Rectal smooth muscle tissue (tissue), 1 donor: ENCODE measurements around the gene DDX19B.

Source experiments
- H3K27ac ChIP-seq: one replicate; pipeline ENCODE4 v1.7.0; 2013; ENCODE audit warnings: low read depth, low read length, inconsistent platforms
- H3K27me3 ChIP-seq: one replicate; pipeline ENCODE4 v1.7.0; 2013; ENCODE audit warnings: low read length; ENCODE audit not compliant: control insufficient read depth, insufficient read depth
- H3K36me3 ChIP-seq: one replicate; pipeline ENCODE4 v1.7.0; 2013; ENCODE audit warnings: low read length; ENCODE audit not compliant: control insufficient read depth, insufficient read depth
- H3K4me1 ChIP-seq: one replicate; pipeline ENCODE4 v1.7.0; 2013; ENCODE audit warnings: low read length; ENCODE audit not compliant: control insufficient read depth, insufficient read depth
- H3K4me3 ChIP-seq: one replicate; pipeline ENCODE4 v1.7.0; 2013; ENCODE audit warnings: low read length
- H3K9ac ChIP-seq: one replicate; pipeline ENCODE4 v1.7.0; 2013; ENCODE audit warnings: low read length

DDX19B gene

DNA sequence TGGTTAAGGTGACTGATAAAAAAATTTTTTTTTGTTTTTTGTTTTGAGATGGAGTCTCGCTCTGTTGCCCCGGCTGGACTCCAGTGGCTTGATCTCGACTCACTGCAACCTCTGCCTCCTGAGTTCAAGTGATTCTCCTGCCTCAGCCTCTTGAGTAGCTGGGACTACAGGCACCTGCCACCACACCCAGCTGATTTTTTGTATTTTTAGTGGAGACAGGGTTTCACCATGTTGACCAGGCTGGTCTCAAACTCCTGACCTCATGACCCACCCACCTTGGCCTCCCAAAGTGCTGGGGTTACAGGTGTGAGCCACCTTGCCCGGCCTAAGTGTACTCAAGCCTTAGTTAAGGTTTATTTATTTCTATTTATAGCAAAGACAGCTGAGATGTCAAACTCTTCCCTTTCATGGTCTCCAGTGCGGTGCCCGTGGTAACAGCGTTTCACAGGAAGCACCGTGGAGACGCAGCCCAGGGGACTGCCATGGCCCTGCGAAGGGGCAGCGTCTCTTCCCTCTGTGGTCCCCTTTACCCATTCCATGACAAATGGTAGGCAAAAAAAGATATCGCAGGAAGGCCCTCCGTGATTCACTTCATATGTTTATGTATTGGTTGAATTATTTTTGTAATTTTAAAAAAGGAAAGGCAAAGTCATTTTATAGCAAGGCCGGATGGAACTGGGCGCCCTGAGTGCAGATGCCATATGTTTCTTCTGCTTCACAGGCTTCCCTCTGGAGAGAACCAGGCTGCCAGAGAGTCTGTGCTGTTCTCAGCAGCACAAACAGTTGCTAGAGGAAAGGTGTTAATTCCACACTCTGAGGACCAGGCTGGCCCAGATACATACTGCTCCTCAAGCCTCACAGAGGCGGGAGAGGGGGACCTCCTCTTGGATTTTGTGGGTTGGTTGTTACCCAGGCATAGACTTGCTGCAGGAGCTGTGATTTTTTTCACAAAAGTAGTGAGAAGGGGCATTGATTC is 76.9 kb downstream of the DDX19B start:
- H3K4me1 ChIP-seq, result peaks cover 2% of the 10 kb centered on the region
- no peak overlapping the region for H3K4me3 ChIP-seq
- H3K9ac ChIP-seq, result no peak overlapping the region
- no peaks in the 10 kb centered on the region for H3K27me3 ChIP-seq
- no peak overlapping the region for H3K27ac ChIP-seq
- H3K36me3 ChIP-seq, result peaks cover 16% of the 10 kb centered on the region

DNA sequence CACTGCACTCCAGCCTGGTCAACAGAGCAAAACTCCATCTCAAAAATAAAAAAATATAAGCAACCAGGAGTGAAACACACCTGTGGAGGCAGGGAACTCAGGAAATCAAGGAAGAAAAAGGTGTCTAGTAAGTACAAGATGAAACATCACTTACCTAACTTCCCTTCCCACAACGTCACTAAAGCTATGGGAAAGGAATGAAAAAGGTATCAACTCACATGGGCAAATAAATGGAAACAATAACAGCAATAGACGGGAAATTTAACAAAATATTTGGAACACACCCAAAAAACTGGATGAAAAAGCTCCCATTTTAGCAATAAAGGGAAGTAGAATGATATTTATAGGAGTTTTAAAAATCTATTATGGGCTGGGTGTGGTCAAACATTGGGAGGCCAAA is 78.8 kb downstream of the DDX19B start:
- no peak overlapping the region for H3K27ac ChIP-seq
- no peak overlapping the region for H3K4me3 ChIP-seq
- H3K27me3 ChIP-seq, result no peaks in the 10 kb centered on the region
- H3K36me3 ChIP-seq, result peaks cover 8% of the 10 kb centered on the region
- peaks cover 2% of the 10 kb centered on the region for H3K4me1 ChIP-seq
- H3K9ac ChIP-seq, result no peak overlapping the region

DNA sequence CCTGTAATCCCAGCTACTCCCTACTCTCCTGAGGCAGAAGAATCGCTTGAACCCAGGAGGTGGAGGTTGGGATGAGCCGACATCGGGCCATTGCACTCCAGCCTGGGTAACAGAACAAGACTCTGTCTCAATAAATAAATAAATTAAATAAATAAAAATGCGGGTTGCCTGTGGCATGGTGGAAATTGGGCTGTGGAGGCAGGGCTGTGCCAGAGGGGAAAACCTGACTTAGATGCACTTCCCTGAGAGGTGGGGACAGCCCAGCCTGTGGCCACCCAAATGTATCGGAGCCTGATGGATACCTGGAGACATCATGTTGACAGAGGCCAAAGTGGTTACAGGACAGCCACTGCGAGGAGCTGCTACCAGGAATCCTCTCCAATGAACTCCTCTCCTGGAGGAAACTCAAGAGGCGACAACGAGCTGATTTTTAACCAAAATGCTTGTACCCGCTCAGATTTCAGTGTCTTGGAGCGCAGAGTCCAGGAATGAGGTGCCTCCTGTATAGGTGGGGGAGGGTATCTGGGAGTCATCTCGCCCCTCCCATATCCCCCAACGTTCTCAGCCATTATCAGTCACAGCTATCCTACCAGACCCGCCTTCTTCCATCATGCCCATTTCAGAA is 80.0 kb downstream of the DDX19B start:
- Histone ChIP-seq H3K4me3 (no peak overlapping the region), H3K27me3 (no peaks in the 10 kb centered on the region), H3K27ac (no peak overlapping the region), H3K36me3 (peaks cover 4% of the 10 kb centered on the region), H3K9ac (no peak overlapping the region), H3K4me1 (peaks cover 2% of the 10 kb centered on the region)

DNA sequence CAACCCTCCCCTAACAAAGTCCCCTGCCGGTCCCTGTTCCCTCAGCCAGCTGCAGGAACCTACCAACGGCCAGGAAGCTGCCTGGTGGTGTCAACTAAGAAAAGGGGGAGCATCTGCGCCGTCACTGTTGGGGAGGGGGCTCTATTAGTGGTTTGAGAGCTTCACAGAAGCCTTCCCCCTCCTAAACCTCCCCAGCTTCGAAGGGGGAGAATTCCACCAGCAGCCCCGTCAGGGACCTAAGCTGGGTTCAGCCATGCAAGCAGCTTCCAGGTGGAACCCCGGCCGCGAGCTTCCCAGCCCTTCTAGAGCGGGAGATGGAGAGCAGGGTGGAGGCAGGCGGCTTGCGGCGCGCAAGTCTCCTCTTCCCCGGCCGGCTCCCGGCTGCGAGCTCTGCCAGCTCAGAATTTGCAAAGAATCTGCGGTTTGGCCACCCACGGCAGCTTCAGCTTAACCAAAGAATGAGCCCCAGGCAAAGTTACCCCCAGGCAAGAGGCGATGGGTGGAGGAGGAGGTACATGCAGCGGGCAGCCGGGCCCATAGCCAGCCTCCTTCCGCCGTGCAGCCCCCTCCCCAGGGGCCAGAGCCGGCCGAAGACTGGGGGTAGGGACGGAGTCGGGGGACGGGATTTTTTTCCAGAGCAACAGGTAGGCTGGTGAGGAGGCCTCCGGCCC is 81.4 kb downstream of the DDX19B start:
- Histone ChIP-seq H3K27ac (peak overlapping the region; percentile 53), H3K36me3 (peaks cover 2% of the 10 kb centered on the region), H3K4me3 (peak overlapping the region; percentile 66), H3K9ac (peak overlapping the region; percentile 29), H3K27me3 (no peaks in the 10 kb centered on the region), H3K4me1 (peaks cover 2% of the 10 kb centered on the region)

DNA sequence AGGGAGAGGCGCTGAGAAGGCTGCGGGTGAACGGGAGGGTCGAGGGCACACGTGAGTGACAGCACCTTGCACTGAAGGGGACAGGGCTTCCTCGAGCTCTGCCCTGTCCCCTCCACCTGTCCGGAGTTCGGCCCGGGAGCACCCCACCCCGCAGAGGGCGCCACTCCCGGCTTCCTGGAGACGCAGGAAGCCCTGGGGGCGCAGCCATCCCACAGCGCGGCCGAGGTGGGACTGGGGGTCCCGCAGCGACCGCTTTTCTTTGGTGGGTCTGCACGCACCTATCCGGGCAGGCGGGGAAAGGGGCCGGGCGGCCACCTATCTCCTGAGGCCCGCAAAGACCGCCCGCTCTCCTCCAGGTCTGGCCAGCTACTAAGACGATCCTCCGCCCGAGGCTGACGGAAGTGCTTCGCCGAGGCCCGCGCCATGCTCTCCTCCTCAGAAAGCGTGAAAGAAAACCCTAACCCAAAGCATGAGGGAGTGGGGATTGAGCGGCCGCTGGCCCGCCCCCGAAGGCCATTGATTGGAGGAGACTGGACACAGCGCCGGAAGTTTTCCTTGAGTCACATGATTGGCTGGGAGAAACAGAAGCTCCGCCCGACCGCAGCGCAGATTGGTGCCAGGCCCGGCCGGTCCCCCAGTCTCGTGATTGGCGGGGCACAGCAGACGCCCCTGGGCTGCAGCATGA is 82.1 kb downstream of the DDX19B start:
- Histone ChIP-seq H3K36me3 (peaks cover 2% of the 10 kb centered on the region), H3K27ac (peak overlapping the region; percentile 70), H3K27me3 (no peaks in the 10 kb centered on the region), H3K4me1 (peaks cover 2% of the 10 kb centered on the region), H3K9ac (peak overlapping the region; percentile 29), H3K4me3 (peak overlapping the region; percentile 89)

DNA sequence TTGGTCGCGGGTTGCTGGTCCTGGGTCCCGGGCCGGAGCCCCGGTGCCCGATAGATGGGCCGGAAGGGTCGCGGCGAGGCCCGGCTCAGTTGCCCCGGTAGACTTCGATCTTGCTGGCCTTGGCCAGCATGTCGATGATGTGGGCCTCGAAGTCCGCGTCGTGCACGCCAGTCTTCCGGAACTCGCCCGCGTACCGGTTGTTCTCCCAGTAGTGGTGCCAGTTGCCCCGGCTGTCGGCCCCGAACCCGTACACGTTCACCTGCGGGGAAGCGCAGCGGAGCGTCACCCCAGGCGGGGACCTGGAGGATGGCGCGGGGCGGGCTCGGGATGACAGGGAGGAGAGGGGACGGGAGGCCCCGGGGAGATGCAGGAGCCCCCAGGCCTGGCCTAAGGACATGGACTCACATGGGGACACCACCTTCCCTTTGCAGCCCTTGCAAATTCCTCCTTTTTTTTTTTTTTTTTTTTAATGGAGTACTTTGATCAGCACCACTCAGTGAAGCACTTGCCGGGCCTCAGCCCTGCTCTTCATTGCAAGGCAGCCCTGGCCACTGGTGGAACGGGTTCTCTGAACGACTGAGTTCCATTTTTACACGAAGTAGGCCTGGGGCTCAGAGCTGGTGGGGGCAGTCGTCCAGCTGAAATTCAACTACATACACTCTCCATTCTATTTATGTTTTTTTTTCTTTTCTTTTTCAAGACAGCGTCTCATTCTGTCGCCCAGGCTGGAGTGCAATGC is 82.8 kb downstream of the DDX19B start:
- no peak overlapping the region for H3K9ac ChIP-seq
- H3K27ac ChIP-seq, result peak overlapping the region; percentile 70
- no peaks in the 10 kb centered on the region for H3K36me3 ChIP-seq
- no peaks in the 10 kb centered on the region for H3K27me3 ChIP-seq
- H3K4me3 ChIP-seq, result peak overlapping the region; percentile 89
- peaks cover 2% of the 10 kb centered on the region for H3K4me1 ChIP-seq

DNA sequence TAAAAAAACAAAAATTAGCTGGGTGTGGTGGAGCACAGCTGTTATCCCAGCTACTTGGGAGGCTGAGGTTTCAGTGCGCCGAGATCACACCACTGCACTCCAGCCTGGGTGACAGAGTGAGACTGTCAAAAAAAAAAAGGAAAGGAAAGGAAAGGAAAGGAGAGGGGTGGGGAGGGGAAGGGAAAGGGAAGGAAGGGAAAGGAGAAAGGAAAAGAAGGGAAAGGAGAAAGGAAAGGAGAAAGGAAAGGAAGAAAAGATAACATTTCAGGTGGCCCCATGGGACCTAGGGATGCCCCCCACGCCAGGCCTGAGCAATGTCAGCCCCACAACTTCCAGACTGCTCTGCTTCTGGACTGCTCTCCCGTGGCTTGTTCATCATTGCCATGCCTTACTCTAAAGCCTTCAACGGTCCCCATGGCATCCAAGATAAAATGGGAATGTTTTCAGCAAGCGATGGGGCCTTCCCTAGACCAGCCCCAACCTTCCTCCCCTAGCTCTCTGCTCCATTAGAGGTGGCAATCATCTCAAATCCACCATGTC is 84.5 kb downstream of the DDX19B start:
- H3K9ac ChIP-seq, result no peak overlapping the region
- peaks cover 2% of the 10 kb centered on the region for H3K4me1 ChIP-seq
- no peaks in the 10 kb centered on the region for H3K27me3 ChIP-seq
- no peaks in the 10 kb centered on the region for H3K36me3 ChIP-seq
- no peak overlapping the region for H3K27ac ChIP-seq
- H3K4me3 ChIP-seq, result no peak overlapping the region
